Neural cell (in vitro differentiated cells): Measurements from ENCODE around the gene UBL4A. TPM values are rescaled to one million over a fixed set of nuclear protein-coding genes. Genes with fewer than 3 reads are reported as not detected.
A peak's percentile ranks its signal among the peaks of the same experiment; 100 is the strongest.

Source experiments
- H2AFZ ChIP-seq: fragments of 200-600, 300-800 bp; sonication (generic), shearing (Covaris generic); 2 replicates; pipeline ENCODE4 v1.6.0; 2014; ENCODE audit warnings: low read depth, mild to moderate bottlenecking, antibody characterized with exemption, low read length, moderate library complexity
- H3F3A ChIP-seq: fragments of 200-600 bp; shearing (Covaris generic); 2 replicates; pipeline ENCODE4 v1.6.1; 2016; ENCODE audit warnings: mild to moderate bottlenecking, moderate library complexity, mixed read lengths, antibody characterized with exemption, low read length; ENCODE audit not compliant: insufficient read depth, poor library complexity, severe bottlenecking
- H3K27ac ChIP-seq: fragments of 200-600, 300-800 bp; sonication (generic), shearing (Covaris generic); 2 replicates; pipeline ENCODE4 v1.5.1; 2014; ENCODE audit warnings: mild to moderate bottlenecking, low read length, moderate library complexity
- H3K27me3 ChIP-seq: fragments of 300-800, 200-600 bp; sonication (generic), shearing (Covaris generic); 2 replicates; pipeline ENCODE4 v1.6.0; 2014; ENCODE audit warnings: mild to moderate bottlenecking, low read depth, low read length, moderate library complexity; ENCODE audit not compliant: insufficient read depth
- H3K36me3 ChIP-seq: fragments of 300-800, 200-600 bp; sonication (generic), shearing (Covaris generic); 2 replicates; pipeline ENCODE4 v1.5.1; 2014; ENCODE audit warnings: mild to moderate bottlenecking, antibody characterized with exemption, low read length, moderate library complexity; ENCODE audit not compliant: insufficient read depth
- H3K4me2 ChIP-seq: fragments of 300-800, 200-600 bp; sonication (generic), shearing (Covaris generic); 2 replicates; pipeline ENCODE4 v1.6.0; 2014; ENCODE audit warnings: mild to moderate bottlenecking, low read length
- H3K4me3 ChIP-seq: fragments of 300-800, 200-600 bp; sonication (generic), shearing (Covaris generic); 2 replicates; pipeline ENCODE4 v1.5.1; 2014; ENCODE audit warnings: mild to moderate bottlenecking, low read length, moderate library complexity
- H3K79me2 ChIP-seq: fragments of 200-600 bp; shearing (Covaris generic); replicated peaks from 2 replicates; pipeline ENCODE4 v1.6.0; 2014; ENCODE audit warnings: mild to moderate bottlenecking, low read length, moderate library complexity; ENCODE audit not compliant: insufficient read depth
- H3K9ac ChIP-seq: fragments of 300-800, 200-600 bp; sonication (generic), shearing (Covaris generic); 2 replicates; pipeline ENCODE4 v1.6.1; 2016; ENCODE audit warnings: mild to moderate bottlenecking, low read length, mixed read lengths
- H3K9me2 ChIP-seq: fragments of 200-600 bp; shearing (Covaris generic); 2 replicates; pipeline ENCODE4 v1.6.1; 2016; ENCODE audit warnings: mild to moderate bottlenecking, low read length, mixed read lengths; ENCODE audit not compliant: insufficient read depth
- H3K9me3 ChIP-seq: fragments of 200-600, 300-800 bp; sonication (generic), shearing (Covaris generic); 2 replicates; pipeline ENCODE4 v1.6.1; 2016; ENCODE audit warnings: mild to moderate bottlenecking, mixed run types, low read length, moderate library complexity, mixed read lengths
- H4K20me1 ChIP-seq: fragments of 200-600 bp; shearing (Covaris generic); 2 replicates; pipeline ENCODE4 v1.6.1; 2016; ENCODE audit warnings: mild to moderate bottlenecking, mixed run types; ENCODE audit not compliant: insufficient read depth
- EP300 ChIP-seq: fragments of 450-650 bp; conservative IDR thresholded peaks from 2 replicates; pipeline ENCODE4 v1.6.1; 2014; ENCODE audit warnings: antibody characterized with exemption, mild to moderate bottlenecking, moderate library complexity; ENCODE audit not compliant: poor library complexity, severe bottlenecking
- EZH2 ChIP-seq: fragments of 200-600, 300-800 bp; shearing (Covaris generic), sonication (generic); IDR thresholded peaks from 2 replicates; pipeline ENCODE4 v1.6.1; 2014; ENCODE audit warnings: antibody characterized with exemption, low read length, borderline replicate concordance, mild to moderate bottlenecking; ENCODE audit not compliant: insufficient read depth, poor library complexity, severe bottlenecking
- MXI1 ChIP-seq: fragments of 450-650 bp; conservative IDR thresholded peaks from 2 replicates; pipeline ENCODE4 v1.6.1; 2014; ENCODE audit warnings: antibody characterized with exemption, mild to moderate bottlenecking; ENCODE audit not compliant: poor library complexity, severe bottlenecking
- POLR2AphosphoS5 ChIP-seq: IDR thresholded peaks from 2 replicates; pipeline ENCODE4 v1.6.1; 2012
- RAD21 ChIP-seq: fragments of 450-650 bp; conservative IDR thresholded peaks from 2 replicates; pipeline ENCODE4 v1.6.1; 2014; ENCODE audit warnings: antibody characterized with exemption, mild to moderate bottlenecking, moderate library complexity
- REST ChIP-seq: IDR thresholded peaks from 2 replicates; pipeline ENCODE4 v1.6.1; 2012; ENCODE audit warnings: borderline replicate concordance
- SMC3 ChIP-seq: fragments of 450-650 bp; conservative IDR thresholded peaks from 2 replicates; pipeline ENCODE4 v1.6.1; 2014; ENCODE audit warnings: antibody characterized with exemption, mild to moderate bottlenecking, moderate library complexity; ENCODE audit not compliant: poor library complexity
- TAF1 ChIP-seq: IDR thresholded peaks from 2 replicates; pipeline ENCODE4 v1.6.1; 2012; ENCODE audit warnings: low read depth
- polyA plus RNA-seq: library from polyadenylated mRNA; depleted of rRNA; stranded (reverse); fragments of >200 nt; gene quantifications from 2 replicates; pipeline ENCODE4 v1.2.3, GENCODE V29; 2014
- TF ChIP-seq, protein P1 (sequence below): fragments of 450-650 bp; IDR thresholded peaks from 2 replicates; pipeline ENCODE4 v1.5.1; 2014; ENCODE audit warnings: antibody characterized with exemption, mild to moderate bottlenecking, moderate library complexity; ENCODE audit not compliant: poor library complexity, severe bottlenecking

Gene UBL4A
- polyA plus RNA-seq, 1 donor from 2014 or later, result 28.5 TPM

DNA sequence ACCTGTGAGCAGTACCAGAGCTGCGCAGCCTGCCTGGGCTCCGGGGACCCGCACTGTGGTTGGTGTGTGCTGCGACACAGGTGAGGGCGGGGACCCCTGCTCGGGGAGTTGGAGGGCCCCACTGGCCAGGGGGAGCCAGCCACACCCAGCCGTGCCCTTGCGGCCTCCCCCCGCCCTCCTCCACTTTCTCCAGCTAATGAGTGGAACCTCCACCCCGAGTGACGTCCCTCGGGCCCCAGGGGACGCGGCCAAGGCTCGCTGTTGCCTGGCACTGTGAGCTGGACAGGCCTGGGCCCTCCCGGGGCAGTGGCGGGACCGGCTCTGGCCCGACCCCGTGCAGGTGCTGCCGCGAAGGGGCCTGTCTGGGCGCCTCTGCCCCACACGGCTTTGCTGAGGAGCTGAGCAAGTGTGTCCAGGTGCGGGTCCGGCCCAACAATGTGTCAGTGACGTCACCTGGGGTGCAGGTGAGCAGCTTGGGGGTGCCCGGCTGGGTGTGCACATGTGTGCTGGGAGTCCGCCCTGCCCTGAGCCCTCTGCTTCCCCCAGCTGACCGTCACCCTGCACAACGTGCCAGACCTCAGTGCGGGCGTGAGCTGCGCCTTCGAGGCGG lies 22.7 kb downstream of the UBL4A start:
- Histone ChIP-seq H3K27ac (no peak overlapping the region), H3K27me3 (no peaks in the 10 kb centered on the region), H4K20me1 (no peaks in the 10 kb centered on the region), H3K36me3 (no peaks in the 10 kb centered on the region), H3K9ac (no peak overlapping the region), H3F3A (no peaks in the 10 kb centered on the region), H3K79me2 (peaks cover 13% of the 10 kb centered on the region), H3K9me2 (no peaks in the 10 kb centered on the region), H3K4me2 (no peak overlapping the region), H3K4me3 (no peak overlapping the region), H3K9me3 (no peaks in the 10 kb centered on the region), H2AFZ (no peak overlapping the region)
- TF ChIP-seq EP300 (no peak), SMC3 (no peak), POLR2AphosphoS5 (no peak), RAD21 (no peak), EZH2 (no peak), MXI1 (no peak), TAF1 (no peak), REST (no peak)
- TF ChIP-seq, protein P1, sequence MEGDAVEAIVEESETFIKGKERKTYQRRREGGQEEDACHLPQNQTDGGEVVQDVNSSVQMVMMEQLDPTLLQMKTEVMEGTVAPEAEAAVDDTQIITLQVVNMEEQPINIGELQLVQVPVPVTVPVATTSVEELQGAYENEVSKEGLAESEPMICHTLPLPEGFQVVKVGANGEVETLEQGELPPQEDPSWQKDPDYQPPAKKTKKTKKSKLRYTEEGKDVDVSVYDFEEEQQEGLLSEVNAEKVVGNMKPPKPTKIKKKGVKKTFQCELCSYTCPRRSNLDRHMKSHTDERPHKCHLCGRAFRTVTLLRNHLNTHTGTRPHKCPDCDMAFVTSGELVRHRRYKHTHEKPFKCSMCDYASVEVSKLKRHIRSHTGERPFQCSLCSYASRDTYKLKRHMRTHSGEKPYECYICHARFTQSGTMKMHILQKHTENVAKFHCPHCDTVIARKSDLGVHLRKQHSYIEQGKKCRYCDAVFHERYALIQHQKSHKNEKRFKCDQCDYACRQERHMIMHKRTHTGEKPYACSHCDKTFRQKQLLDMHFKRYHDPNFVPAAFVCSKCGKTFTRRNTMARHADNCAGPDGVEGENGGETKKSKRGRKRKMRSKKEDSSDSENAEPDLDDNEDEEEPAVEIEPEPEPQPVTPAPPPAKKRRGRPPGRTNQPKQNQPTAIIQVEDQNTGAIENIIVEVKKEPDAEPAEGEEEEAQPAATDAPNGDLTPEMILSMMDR, result no peak

DNA sequence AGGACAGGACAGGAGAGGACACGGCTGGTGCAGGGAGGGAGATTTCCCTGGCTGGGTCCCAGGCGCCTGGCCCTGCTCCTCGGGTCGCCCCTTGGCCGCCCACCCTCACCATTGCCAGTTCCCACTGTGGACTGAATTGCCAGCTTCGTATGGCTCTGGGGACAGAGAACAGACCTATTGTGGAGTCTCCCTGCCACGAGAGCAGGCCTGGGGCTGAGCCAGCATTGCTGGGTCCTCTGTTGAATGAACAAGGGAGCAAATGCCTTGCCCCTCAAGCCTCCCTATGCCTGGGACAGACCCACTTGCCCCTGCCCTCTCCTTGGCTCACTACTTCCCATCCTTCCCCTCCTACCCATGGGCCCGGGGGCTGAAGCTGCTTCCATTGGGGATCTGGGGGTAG lies 24.0 kb downstream of the UBL4A start:
- H3K9me2 ChIP-seq, result no peaks in the 10 kb centered on the region
- H3K9ac ChIP-seq, result no peak overlapping the region
- H3F3A ChIP-seq, result no peaks in the 10 kb centered on the region
- TF ChIP-seq POLR2AphosphoS5 (no peak), EZH2 (no peak), TAF1 (no peak), MXI1 (no peak), REST (no peak), SMC3 (no peak), RAD21 (no peak), EP300 (no peak)
- TF ChIP-seq, protein P1, result no peak
- no peaks in the 10 kb centered on the region for H4K20me1 ChIP-seq
- no peaks in the 10 kb centered on the region for H3K36me3 ChIP-seq
- H3K27me3 ChIP-seq, result no peaks in the 10 kb centered on the region
- H3K4me2 ChIP-seq, result no peak overlapping the region
- H3K9me3 ChIP-seq, result no peaks in the 10 kb centered on the region
- H3K79me2 ChIP-seq, result peaks cover 18% of the 10 kb centered on the region
- peak overlapping the region; percentile 21 for H3K4me3 ChIP-seq
- no peak overlapping the region for H2AFZ ChIP-seq
- H3K27ac ChIP-seq, result no peak overlapping the region
